K562 (cell line): Measurements from ENCODE around the gene MAP3K12. TPM values are rescaled to one million over a fixed set of nuclear protein-coding genes. Genes with fewer than 3 reads are reported as not detected.

ENCODE experiments used
- ATAC-seq: fragments of 200-7000 bp; cut with Tn5 transposase; 3 replicates; pipeline ENCODE4 v1.9.1; 2020; ENCODE audit warnings: moderate library complexity
- BruUV-seq: library from RNA; stranded (reverse); fragments of 400-500 nt; replicated peaks from 2 replicates; lab custom pipeline; 2021; lab: Mats Ljungman, UMichigan
- CTCF ChIA-PET: fragments of 300-600 bp; formaldehyde crosslinking; extraction: SDS; loops from one replicate; lab custom pipeline; 2021; ENCODE audit warnings: low intra/inter-chr PET ratio; lab: Yijun Ruan, JAX
- POLR2A ChIA-PET: fragments of 300-600, 350-650 bp; sonication (Branson Sonifier 250); formaldehyde crosslinking; extraction: SDS; loops from one replicate; lab custom pipeline; 2021; ENCODE audit warnings: antibody characterized with exemption, inconsistent platforms; lab: Yijun Ruan, JAX
- DNase-seq, 4 experiments: peaks; one replicate each; pipeline versions ENCODE4 v3.0.0 to v3.0.0-alpha.2; 2011 to 2018; ENCODE audit warnings: low spot score in 3 of 4, mixed read lengths in 3 of 4; ENCODE audit errors: extremely low read depth in 1 of 4
- FAIRE-seq: peaks from 2 replicates; lab custom pipeline; 2011; peaks lifted over from hg19 to GRCh38; lab: Jason Lieb, UNC
- H2AFZ ChIP-seq: 2 replicates; pipeline ENCODE4 v1.6.0; 2011; ENCODE audit warnings: low read depth, low read length, control low read depth, inconsistent platforms
- H3K27ac ChIP-seq: fragments of 200-600 bp; 3 replicates; pipeline ENCODE4 v1.8.0; 2011; ENCODE audit warnings: low read depth, mild to moderate bottlenecking, control low read depth, inconsistent platforms, low read length, moderate library complexity, mixed read lengths; ENCODE audit errors: extremely low read depth
- H3K27me3 ChIP-seq, 2 experiments: fragments of 300-600 bp in 1 of 2; 2 replicates in 1 of 2; 3 replicates in 1 of 2; pipeline versions ENCODE4 v1.6.0 to v1.8.0; 2011; ENCODE audit warnings: inconsistent platforms in 2 of 2, low read length in 2 of 2, mild to moderate bottlenecking in 1 of 2, mixed read lengths in 1 of 2, moderate library complexity in 1 of 2; ENCODE audit not compliant: control insufficient read depth in 2 of 2, insufficient read depth in 2 of 2
- H3K36me3 ChIP-seq: fragments of 300-600 bp; 3 replicates; pipeline ENCODE4 v1.8.0; 2011; ENCODE audit warnings: mild to moderate bottlenecking, low read length, inconsistent platforms; ENCODE audit not compliant: control insufficient read depth, insufficient read depth
- H3K4me1 ChIP-seq, 2 experiments: fragments of 200-600 bp in 1 of 2; replicated peaks in 1 of 2; 2 replicates in 1 of 2; 3 replicates in 1 of 2; pipeline versions ENCODE4 v1.5.1 to v1.8.0; 2011; ENCODE audit warnings: inconsistent platforms in 2 of 2, low read length in 2 of 2, mild to moderate bottlenecking in 1 of 2, mixed read lengths in 1 of 2, moderate library complexity in 1 of 2; ENCODE audit not compliant: control insufficient read depth in 2 of 2, insufficient read depth in 2 of 2
- H3K4me2 ChIP-seq: 2 replicates; pipeline ENCODE4 v1.6.1; 2011; ENCODE audit warnings: low read length, control low read depth, inconsistent platforms, mixed read lengths; ENCODE audit not compliant: insufficient read depth
- H3K4me3 ChIP-seq: fragments of 200-600 bp; sonication (generic), shearing (Covaris generic); 2 replicates; pipeline ENCODE4 v1.5.1; 2016; ENCODE audit warnings: control low read depth, inconsistent platforms
- H3K79me2 ChIP-seq: fragments of 200-600 bp; 3 replicates; pipeline ENCODE4 v1.8.0; 2011; ENCODE audit warnings: low read length, inconsistent platforms; ENCODE audit not compliant: control insufficient read depth, insufficient read depth
- H3K9ac ChIP-seq, 2 experiments: 2 replicates each; pipeline versions ENCODE4 v1.6.0 to v1.6.1; 2011; ENCODE audit warnings: low read depth in 2 of 2, low read length in 2 of 2, control low read depth in 1 of 2, inconsistent platforms in 1 of 2, mild to moderate bottlenecking in 1 of 2, mixed read lengths in 1 of 2; ENCODE audit not compliant: insufficient read depth in 1 of 2
- H3K9me1 ChIP-seq: one replicate; pipeline ENCODE4 v1.6.0; 2011; ENCODE audit warnings: inconsistent platforms, mild to moderate bottlenecking, low read length, moderate library complexity; ENCODE audit not compliant: control insufficient read depth, insufficient read depth
- H3K9me3 ChIP-seq: replicated peaks from 2 replicates; pipeline ENCODE4 v1.5.1; 2011; ENCODE audit warnings: low read depth, low read length, inconsistent platforms; ENCODE audit not compliant: control insufficient read depth, insufficient read depth
- H4K20me1 ChIP-seq: replicated peaks from 2 replicates; pipeline ENCODE4 v1.6.1; 2011; ENCODE audit warnings: low read length, inconsistent platforms, mixed read lengths; ENCODE audit not compliant: control insufficient read depth, insufficient read depth
- ATF6 ChIP-seq: sonication (generic); formaldehyde crosslinking; IDR thresholded peaks from 2 replicates; pipeline ENCODE4 v1.4.0; 2020; ENCODE audit warnings: mild to moderate bottlenecking, missing genetic modification reagents
- BRCA1 ChIP-seq, 2 experiments: fragments of 450-650 bp in 1 of 2; sonication (generic) in 1 of 2; formaldehyde crosslinking in 1 of 2; IDR thresholded peaks; 2 replicates each; pipeline versions ENCODE4 v1.5.0 to v1.6.1; 2017 to 2020; ENCODE audit warnings: mild to moderate bottlenecking in 1 of 2, missing genetic modification reagents in 1 of 2
- CBX2 ChIP-seq: fragments of 200-600 bp; sonication (generic); IDR thresholded peaks from one replicate; pipeline ENCODE4 v1.6.1; 2012; ENCODE audit warnings: mild to moderate bottlenecking, low read length, inconsistent platforms; ENCODE audit not compliant: insufficient read depth, poor library complexity, severe bottlenecking
- CHD7 ChIP-seq: fragments of 200-600 bp; sonication (generic); IDR thresholded peaks from one replicate; pipeline ENCODE4 v1.6.1; 2012; ENCODE audit warnings: mild to moderate bottlenecking, low read depth, low read length, inconsistent platforms
- ZNF146 ChIP-seq: IDR thresholded peaks from one replicate; pipeline ENCODE4 v1.6.1; 2018; ENCODE audit warnings: missing compliant biosample characterization; ENCODE audit not compliant: unreplicated experiment
- ZNF184 ChIP-seq: sonication (generic); formaldehyde crosslinking; IDR thresholded peaks from 2 replicates; pipeline ENCODE4 v1.5.0; 2020; ENCODE audit warnings: missing genetic modification reagents
- WGBS: fragments of 100-300 bp; shearing (Covaris generic); methylation state at CpG from one replicate; pipeline ENCODE4 v1.1.6; 2016; ENCODE audit warnings: low coverage, mixed read lengths; ENCODE audit not compliant: insufficient coverage; ENCODE audit errors: missing lambda C conversion rate; 5-methylcytosine and 5-hydroxymethylcytosine counted together
- in situ Hi-C: fragments of 300-500 bp; cut with MboI; formaldehyde crosslinking; loops from 4 replicates; pipeline ENCODE4 v1.15.0; 2018; ENCODE audit warnings: inconsistent platforms, mixed read lengths
- intact Hi-C: fragments of 100-400 bp; cut with micrococcal nuclease; formaldehyde crosslinking; loops from 2 replicates; pipeline ENCODE4 v1.14.2; 2022
- polyA plus RNA-seq, 8 experiments: library from polyadenylated mRNA; depleted of rRNA in 4 of 8; stranded (reverse) in 5 of 8; unstranded in 3 of 8; fragments of >200 nt; fragmentation: Nextera tagmentation in 2 of 8; fragmentation: Illumina TruSeq in 1 of 8; extraction: Ambion mirVana in 2 of 8; extraction: Trizol in 1 of 8; gene quantifications; 2 replicates each; pipeline versions ENCODE4 v1.2.1 to v1.2.3, GENCODE V29; 2011 to 2014; ENCODE audit warnings: inconsistent platforms in 1 of 8, missing spikeins in 1 of 8
- total RNA-seq, 7 experiments: library from RNA; depleted of rRNA in 6 of 7; stranded (reverse); fragments of >200 nt in 6 of 7; fragmentation: Illumina TruSeq in 2 of 7; extraction: Trizol in 2 of 7; gene quantifications; 2 replicates each; pipeline versions ENCODE4 v1.2.1 to v1.2.3, GENCODE V29; 2011 to 2021; ENCODE audit warnings: low replicate concordance in 1 of 7

Gene MAP3K12
- total and polyA plus RNA-seq, 9 of the 15 experiments (the other 6 are each of a cell fraction or from before 2014, with no cell fraction given), result 0.10 to 2.4 (median 1.6) TPM

GRCh38 chr12:53514628-53515290 lies 15.5 kb upstream of the MAP3K12 start:
- no peak for ATAC-seq
- no TSS peak for BruUV-seq
- Histone ChIP-seq H3K79me2 (no peaks in the 10 kb centered on the region), H3K9me3 (no peaks in the 10 kb centered on the region), H3K27ac (no peak overlapping the region), H3K4me1 (no peaks in the 10 kb centered on the region), H2AFZ (no peak overlapping the region), H3K9me1 (no peaks in the 10 kb centered on the region), H3K36me3 (peaks cover 67% of the 10 kb centered on the region), H3K4me2 (no peak overlapping the region), H3K4me3 (no peak overlapping the region), H3K9ac (no peak overlapping the region), H4K20me1 (no peaks in the 10 kb centered on the region), H3K27me3 (no peaks in the 10 kb centered on the region; a peak in 1 of 5 replicates)
- TF ChIP-seq ZNF146 (CRISPR knock-in tag) (no peak), ZNF184 (no peak), BRCA1 (IDR thresholded peaks at IDR 0.05) (no peak), BRCA1 (CRISPR knock-in tag; IDR thresholded peaks at IDR 0.05) (no peak), ATF6 (CRISPR knock-in tag) (no peak), CBX2 (no peak), CHD7 (no peak)
- no peak for FAIRE-seq
- WGBS, result 60% methylated on average over 6 of the region's 6 CpGs
- intact Hi-C loops, result no loop called here
- in situ Hi-C loops, result no loop called here
- ChIA-PET CTCF (no interaction called here), POLR2A (interaction anchor here (0.6 to 1.2 kb wide), 4 partner anchors 13 to 317 kb away, joined by 4 to 5 read pairs (median 4); no protein-coding TSS in a partner anchor)
- no peak for DNase-seq
